Activated T-helper 9 cell treated with anti-CD3 and anti-CD28 coated beads, Interleukin-2, amount 50 U/mL, for 16 hours (primary cell): ENCODE data around the gene ZMYM2.

ENCODE experiments used
- DNase-seq: peaks from one replicate; pipeline ENCODE4 v3.0.0-alpha.2; 2020; ENCODE audit warnings: low read depth

Gene ZMYM2

DNA sequence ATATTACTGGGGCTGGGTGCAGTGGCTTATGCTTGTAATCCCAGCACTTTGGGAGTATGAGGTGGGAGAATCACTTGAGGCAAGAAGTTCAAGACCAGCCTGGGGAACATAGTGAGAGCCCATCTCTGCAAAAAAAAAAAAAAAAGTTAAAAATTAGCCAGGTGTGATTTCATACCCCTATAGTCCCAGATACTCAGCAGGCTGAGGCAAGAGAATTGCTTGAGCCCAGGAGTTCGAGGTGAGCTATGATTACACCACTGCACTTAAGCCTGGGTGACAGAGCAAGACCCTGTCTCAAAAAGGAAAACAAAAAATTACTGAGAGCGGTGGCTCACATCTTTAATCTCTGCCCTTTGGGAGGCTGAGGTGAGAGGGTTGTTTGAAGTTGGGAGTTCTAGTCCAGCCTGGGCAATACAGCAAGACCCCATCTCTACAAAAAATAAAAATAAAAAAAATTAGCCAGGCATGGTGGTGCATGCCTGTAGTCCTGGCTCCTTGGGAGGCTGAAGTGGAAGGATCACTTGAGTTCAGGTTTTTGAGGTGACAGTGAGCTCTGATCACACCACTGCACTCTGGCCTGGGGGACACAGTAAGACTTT, 87.5 kb downstream of the ZMYM2 start:
- no peak for DNase-seq

DNA sequence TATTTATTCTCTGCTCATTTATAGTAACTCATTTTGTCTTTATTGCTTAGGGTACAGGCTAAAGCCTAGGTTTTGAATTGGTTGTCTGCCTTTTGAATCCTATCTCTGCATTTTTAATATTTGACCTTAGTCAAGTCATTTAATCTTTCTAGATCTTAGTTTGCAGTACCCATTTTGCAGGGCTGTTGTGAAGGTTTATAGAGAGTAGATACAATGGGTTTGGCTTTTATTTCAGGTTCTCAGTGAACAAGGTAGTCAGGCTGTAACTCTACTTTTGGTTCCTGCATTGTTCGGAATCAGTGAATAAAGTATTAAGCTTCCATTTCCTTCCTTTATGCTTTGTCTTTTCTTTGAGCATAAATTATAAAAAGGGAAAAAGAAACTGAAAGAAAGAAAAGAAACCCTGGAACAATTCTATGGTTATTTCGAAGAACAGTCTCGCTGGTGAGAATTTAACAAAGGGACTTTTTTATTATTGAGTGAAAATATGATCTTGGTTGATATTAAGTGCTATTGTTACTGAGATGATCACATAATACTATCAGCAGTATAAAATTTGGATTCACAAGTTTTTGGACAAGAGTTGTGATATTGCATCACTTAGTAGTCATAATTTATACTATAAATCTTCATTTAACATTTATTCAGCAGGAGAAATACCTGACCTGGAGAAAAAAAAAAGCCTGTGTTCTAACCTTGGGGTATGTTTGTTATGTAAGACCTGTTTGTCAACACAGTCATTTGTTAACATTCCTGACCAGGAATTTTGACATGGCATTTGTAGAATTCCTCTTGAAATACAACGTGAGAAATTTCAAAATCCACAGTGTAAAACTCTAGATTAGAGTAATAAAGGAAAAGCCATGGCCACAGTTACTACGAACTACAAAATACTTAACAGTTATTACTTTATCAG, 91.3 kb downstream of the ZMYM2 start:
- DNase-seq, result no peak

DNA sequence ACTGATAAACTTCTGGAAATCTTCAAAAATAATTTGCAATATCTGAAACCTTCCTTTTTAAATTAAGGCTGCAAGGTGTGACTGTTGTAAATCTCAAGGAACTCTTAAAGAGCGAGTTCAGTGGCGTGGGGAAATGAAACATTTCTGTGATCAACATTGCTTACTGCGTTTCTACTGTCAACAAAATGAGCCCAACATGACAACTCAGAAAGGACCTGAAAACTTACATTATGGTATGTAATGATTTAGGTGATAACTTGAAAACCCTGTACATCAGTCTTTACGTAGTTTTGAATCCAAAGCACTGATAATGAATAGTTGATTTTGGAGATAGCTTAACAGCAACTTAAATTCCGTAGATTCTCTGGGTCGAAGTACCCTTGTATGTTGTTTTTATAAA, 92.8 kb downstream of the ZMYM2 start:
- no peak for DNase-seq

DNA sequence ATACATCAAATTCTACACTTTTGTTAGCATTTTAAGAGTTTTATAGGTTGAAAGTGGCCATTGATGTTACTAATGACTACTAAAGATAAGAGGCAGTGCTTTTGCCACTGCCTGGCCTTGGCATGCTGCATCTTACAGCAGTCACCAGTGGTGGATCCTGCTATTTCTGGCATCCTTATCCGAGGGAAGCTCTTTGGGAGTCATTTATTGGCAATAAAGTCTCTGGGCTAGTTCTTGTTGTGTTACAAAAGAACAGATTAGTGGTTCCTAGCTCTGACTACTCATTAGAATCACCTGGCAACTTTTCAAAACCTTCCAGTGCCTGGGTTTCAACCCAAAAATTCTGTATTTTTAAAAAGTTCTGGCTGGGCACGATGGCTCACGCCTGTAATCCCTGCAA, 94.5 kb downstream of the ZMYM2 start:
- no peak for DNase-seq

DNA sequence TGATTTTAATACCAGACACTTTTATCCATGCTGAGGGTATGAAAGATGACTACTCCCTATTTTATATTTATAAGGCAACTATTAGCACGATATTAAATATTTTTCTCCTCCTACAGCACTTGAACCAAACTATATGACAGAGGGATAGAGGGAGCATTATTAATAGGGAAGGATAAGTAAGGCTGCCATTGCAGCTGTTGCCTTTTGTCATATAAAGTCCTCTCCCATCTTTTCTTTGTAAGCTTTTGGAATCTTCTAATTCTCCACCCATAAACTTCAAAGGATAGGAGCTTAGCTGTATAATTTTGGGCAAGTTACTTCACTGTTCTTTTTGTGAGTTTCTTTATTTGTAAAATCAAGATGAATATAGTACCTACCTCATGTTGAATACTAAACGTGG, 95.4 kb downstream of the ZMYM2 start:
- no peak for DNase-seq

DNA sequence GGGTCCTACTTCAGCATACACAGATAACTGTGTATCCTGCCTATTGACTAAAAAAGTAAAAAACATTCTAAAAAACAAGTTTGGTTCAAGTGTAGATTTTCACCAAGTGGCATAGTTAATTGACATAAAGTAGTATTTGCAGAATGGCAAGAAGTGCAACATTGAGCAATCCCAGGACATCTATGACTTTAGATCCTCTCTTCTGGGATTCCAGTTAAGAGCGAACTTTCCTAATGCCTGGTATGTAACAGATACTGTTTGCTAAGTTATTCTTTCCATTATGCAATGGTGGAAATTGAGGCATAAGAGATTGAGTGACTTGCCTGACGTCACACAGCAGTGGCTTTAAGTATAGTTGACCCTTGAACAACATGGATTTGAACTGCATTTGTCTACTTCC, 96.1 kb downstream of the ZMYM2 start:
- no peak for DNase-seq

DNA sequence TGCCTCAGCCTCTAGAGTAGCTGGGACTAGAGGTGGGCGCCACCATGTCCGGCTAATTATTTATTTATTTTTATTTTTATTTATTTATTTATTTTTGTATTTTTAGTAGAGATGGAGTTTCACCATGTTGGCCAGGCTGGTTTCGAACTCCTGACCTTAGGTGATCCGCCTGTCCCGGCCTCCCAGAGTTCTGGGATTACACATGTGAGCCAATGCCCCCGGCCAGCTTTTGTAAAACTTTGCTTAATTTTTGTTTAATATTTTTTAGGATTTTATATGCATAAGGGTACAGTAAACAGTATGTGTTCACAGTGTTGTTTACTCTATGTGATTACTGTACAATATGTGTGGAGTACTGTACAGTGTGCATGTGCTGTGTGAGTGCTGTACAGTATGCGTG, 98.7 kb downstream of the ZMYM2 start:
- no peak for DNase-seq

DNA sequence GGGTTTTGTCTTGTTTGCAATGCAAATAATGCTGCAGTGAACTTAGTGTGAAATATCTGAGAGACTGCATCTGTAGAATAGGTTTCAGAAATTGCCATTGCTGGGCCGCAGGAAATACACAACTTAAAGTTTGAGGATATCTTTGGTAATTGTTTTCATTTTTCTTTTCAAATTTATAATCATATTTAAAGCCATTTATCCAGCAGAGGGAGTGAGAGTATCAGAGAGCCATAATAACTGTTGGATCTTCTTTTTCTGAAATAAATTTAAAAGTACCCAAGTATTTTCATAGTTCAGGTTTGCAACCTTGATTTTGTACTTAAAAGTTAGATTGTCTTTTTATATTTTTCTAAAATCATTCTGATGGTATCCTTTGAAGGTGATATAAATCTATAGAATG, 99.4 kb downstream of the ZMYM2 start:
- no peak for DNase-seq

DNA sequence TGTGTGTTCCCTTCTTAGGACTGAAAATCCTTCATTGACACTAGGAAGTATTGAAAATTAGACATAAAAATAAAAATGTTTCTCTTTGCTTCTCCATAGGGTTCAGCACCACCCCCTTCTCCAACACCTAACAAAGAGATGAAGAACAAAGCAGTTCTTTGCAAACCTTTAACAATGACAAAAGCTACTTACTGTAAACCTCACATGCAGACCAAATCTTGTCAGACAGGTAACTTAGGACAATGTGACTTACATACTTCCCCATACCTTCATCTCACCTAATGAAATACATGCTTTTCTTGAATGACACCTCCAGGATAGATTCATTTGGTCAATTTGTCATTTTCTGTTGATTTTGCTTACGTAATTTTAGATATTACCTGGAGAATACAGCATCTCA, 99.9 kb downstream of the ZMYM2 start:
- no peak for DNase-seq

DNA sequence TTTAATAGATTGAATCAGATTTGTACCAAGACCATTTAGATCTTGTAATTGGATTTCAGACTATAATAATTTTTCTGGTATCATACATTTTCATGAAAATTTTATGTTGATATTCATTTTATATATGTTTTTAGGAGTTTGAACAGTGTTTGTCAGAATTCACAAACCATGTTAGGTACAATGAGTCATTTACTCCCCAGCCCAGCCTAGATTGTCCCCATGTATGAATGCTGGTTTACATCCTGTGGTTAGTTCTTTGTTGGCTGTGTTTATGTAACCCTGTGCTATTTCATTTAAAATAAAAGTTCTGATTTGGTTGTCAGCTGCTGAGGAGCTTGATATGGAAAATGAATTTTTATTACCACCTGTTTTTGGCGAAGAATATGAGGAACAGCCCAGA, 105.6 kb downstream of the ZMYM2 start:
- no peak for DNase-seq

DNA sequence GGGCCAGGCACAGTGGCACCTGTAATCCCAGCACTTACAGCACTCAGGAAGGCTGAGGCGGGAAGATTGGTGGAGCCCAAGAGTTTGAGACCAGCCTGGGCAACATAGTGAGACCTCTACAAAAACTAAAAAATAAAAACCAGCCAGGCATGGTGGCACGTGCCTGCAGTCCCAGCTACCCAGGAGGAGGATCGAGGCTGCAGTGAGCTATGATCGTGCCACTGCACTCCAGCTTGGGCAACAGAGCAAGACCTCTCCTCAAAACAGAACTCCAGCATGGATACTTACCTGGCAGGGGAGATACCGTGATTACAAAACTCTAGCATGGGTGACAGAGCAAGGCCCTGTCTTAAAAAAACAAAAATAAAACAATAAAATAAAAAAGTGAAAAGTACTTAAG, 107.0 kb downstream of the ZMYM2 start:
- no peak for DNase-seq

DNA sequence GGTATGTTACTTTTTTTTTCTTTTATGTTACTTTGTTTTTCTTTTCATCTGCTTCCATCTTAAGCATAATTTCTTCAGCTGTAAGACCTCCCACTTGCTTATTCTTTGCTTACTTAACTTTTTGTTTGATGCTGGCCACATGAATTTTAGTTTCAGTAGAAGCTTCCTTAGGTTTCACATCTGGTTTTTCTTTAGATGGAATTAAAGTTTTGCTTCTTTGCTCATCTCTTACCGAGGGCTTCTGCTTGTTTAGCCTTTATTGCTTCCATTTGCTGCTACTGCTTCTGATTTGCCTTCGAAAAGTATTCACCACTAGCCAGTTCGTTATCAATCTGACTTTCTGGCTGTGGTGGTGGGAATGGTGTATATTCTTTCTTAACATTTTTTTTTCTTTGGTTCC, 111.4 kb downstream of the ZMYM2 start:
- no peak for DNase-seq

DNA sequence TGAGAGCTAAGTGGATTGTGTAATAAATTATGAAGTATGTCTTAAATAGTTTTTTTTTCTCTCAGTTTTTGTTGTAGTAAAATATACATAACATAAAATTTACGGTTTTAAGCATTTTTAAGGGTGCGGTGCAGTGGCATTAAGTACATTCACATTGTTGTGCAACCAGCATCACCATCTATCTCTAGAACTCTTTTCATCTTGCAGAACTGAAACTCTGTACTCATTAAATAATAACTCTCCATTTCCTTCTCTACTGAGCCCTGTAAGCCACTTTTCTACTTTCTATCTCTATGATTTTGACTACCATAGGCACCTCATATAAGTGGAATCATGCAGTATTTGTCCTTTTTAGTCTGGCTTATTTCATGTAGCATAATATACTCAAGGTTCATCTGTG, 115.2 kb downstream of the ZMYM2 start:
- DNase-seq, result no peak

DNA sequence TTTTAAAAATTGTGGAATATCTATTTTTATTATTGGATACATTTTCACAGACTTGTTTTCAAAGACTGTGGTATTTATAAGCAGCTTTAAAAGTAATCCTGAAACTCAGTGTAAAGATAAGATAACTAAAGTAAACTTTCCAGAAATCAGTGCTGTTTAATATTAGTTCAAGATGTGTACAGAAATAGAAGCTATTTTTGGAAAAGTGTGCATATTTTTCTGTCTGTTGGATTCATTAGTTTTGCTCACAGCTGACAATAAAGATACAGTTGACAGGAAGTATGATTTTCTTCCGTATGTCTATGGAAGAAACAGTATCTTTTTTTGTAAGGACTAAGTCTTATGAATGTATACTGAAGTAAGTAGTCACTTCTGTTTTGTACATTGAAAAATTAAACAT, 116.4 kb downstream of the ZMYM2 start:
- no peak for DNase-seq

DNA sequence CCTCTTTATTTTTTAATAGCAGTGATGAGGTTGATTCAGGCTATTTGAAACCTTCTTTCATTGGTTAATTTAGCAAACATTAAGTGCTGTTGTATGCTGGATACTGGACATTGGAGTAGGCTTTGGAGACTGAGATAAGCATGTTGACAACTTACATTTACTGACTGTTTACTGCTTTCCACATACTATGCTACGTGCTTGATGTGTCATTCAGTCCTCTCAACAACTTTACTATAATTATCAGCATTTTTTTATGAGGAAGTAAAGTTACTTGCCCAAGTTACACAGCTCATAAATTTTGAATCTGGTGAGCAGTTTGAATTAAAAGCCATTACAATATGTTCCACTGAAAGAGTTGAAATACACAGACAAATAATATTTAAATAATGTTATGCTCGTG, 118.6 kb downstream of the ZMYM2 start:
- DNase-seq, result no peak

DNA sequence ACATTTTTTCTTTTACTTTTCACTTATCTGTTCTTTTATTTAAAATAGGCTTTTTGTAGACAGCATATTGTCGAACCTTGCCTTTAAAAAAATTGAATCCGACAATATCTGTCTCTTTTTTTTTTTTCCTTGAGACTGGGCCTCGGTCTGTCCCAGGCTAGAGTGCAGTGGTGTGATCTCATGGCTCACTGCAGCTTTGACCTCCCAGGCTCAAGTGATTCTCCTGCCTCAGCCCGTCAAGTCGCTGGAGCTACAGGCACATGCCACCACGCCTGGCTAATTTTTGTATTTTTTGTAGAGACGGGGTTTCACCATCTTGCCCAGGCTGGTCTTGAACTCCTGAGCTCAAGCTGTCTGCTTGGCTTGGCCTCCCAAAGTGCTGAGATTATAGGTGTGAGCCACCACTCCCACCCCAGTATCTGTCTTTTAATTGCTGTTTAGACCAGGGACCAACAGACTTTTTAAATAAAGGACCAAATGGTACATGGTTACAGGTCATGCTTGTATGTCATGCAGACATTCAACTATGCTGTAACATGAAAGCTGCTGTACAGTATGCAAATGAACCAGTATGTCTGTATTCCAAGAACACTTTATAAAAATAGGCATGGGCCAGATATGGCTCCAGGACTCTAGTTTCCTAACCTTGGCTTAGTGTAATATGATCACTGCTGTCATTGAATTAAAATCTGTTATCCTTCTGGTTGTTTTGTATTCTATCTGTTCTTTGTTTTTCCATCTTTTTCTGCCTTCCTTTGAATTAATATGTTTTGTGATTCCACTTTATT, 122.0 kb downstream of the ZMYM2 start:
- no peak for DNase-seq

DNA sequence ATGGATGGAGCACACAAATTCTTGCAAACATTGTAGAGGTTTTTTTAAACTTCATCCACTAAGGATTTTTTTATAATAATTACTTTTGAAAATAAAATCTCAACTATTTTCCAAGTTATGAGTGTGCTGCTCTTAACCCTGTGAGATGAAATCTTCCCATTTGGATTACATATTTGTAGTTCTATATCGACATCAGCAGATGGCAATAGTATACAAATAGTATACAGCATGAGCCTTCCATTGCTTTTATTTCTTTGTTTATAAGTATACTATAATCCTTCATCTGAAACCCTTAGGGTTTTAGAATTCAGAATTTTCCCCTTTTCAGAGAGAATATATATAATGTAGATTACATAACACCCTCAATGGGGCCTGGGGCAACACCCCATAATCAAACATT, 131.8 kb downstream of the ZMYM2 start:
- no peak for DNase-seq

DNA sequence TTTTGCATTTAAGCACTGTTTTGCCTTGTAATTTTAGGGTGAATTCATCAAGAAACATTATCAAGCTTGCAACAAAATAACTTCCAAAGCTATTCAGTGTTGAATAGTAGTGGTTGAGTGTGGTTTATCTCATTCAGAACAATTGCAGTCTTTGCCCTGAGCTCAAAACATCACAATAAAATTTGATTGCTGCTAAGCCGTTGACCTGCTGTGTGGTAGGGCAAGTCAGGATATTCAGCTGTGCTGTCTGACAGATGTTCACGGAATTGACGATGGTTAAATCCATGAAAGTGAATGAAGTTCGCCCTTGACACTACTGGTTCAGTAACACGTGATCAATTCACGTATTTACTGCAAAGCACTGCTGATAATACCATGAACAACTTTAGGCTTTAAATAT, 135.4 kb downstream of the ZMYM2 start:
- no peak for DNase-seq

DNA sequence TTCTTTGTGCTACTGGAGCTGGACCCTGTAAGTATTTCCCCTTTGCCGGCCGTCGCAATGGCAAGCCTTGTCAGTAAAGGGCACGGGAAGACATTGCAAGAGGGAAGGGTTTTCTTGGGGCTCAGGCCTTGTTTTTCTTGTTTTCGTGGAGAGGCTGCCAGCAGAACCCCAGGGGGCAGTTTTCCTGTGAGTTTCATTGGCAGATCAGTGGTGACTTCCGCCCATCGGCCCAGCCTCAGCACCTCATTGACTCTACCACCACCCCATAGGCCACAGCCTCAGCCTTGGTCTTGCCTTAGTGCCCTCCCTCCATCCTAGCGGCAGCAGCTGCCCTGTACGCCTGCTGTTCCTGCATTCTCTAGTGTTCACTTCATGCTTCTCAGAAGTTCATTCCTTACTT, 140.8 kb downstream of the ZMYM2 start:
- DNase-seq, result no peak

DNA sequence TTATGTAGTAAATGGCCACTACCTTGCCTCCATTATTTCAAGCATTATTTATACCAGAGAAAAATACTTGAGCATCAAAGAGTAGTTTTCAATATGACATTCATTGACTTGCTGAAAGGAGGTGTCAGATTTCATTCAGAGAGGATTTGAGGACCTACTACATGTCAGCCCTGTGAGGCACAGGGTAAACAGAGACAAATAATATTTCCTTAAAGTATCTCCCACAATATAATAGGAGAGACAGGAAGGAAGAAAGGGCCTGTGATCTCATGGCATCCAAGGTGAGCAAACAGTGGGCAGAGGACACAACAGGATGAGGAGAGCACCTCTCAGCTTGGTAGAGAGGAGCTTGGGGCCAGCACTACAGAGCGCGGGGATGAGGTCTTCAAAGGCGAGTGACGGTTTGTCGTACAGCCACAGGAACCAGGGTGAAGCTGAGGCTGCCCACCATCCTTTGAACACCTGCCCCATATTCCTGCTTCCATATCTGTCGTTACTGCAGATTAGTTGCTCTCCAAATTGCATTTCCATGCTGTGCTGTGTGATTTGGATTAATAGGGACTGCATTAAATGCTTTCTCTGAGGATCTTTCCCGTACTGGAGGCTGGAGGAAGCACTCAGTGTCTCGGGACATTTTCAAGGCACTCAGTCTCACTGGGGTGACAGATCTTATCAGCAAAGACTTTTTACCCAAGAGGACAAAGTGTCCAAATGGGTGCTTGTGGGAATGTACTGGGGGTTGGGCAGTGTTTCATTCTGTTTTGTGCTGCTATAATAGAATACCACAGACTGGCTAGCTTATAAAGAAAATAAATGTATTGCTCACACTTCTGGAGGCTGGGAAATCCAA, 143.2 kb downstream of the ZMYM2 start:
- DNase-seq, result no peak

DNA sequence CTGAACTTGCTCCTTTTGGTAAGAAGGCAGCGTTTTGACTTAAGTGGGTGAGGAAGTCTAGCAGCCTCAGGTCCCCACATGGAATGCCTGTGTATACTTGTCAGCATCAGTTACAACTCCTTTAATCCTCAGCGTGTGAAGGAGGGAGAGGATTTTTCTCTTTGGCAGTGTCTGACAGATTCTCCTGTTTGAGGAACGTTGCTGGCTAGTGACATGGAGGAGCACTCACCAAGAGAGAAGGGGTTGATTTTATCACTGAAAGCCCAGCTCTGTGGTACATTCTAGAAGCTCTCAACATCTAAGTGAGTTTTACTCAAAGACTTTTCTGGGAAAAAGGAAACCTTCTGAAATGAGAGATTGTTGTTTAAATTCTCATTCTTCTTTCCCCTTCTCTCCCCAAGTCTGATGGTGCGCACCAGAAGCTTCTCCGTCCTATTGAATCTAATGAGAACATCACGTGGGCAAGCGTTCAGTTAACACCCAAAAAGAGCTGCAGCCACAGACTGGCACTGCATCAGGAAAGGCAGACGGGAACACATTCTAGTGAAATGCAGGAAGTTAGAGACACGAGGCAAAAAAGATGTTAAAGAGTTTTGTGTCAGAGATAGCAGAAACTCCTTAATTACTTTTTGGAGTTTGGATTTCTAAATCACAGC, 144.1 kb downstream of the ZMYM2 start:
- DNase-seq, result no peak
